Smooth muscle cell (in vitro differentiated cells): ENCODE data around the gene KHDC1L. TPM values are rescaled to one million over a fixed set of nuclear protein-coding genes. Genes with fewer than 3 reads are reported as not detected.
"Not testable (repeated sequence)": the region's sequence is repeated elsewhere in the genome, so short reads cannot be mapped to it uniquely, and the experiment has no call there.

Experiments
- DNase-seq: peaks from one replicate; lab custom pipeline; 2025; ENCODE audit not compliant: unreplicated experiment; lab: John Stamatoyannopoulos, UW
- H2AFZ ChIP-seq: fragments of 200-600 bp; sonication (generic); 2 replicates; pipeline ENCODE4 v1.6.0; 2016; ENCODE audit warnings: antibody characterized with exemption, low read depth, mild to moderate bottlenecking
- H3F3A ChIP-seq: fragments of 200-600 bp; sonication (generic); 2 replicates; pipeline ENCODE4 v1.6.0; 2017; ENCODE audit warnings: antibody characterized with exemption, low read depth
- H3K27ac ChIP-seq: fragments of 200-600 bp; sonication (generic); 2 replicates; pipeline ENCODE4 v1.5.1; 2016; ENCODE audit warnings: low read depth, mild to moderate bottlenecking
- H3K27me3 ChIP-seq: fragments of 200-600 bp; sonication (generic); 2 replicates; pipeline ENCODE4 v1.6.1; 2016; ENCODE audit warnings: low read depth, mild to moderate bottlenecking
- H3K36me3 ChIP-seq: fragments of 200-600 bp; sonication (generic); 2 replicates; pipeline ENCODE4 v1.5.1; 2016; ENCODE audit warnings: low read depth
- H3K4me1 ChIP-seq: fragments of 200-600 bp; sonication (generic); 2 replicates; pipeline ENCODE4 v1.5.1; 2016; ENCODE audit warnings: low read depth
- H3K4me2 ChIP-seq: fragments of 200-600 bp; sonication (generic); 2 replicates; pipeline ENCODE4 v1.6.0; 2016; ENCODE audit warnings: mild to moderate bottlenecking
- H3K4me3 ChIP-seq: fragments of 200-600 bp; sonication (generic); 2 replicates; pipeline ENCODE4 v1.5.1; 2016; ENCODE audit warnings: mild to moderate bottlenecking
- H3K79me2 ChIP-seq: fragments of 200-600 bp; sonication (generic); 2 replicates; pipeline ENCODE4 v1.6.0; 2016; ENCODE audit warnings: low read depth, mild to moderate bottlenecking
- H3K9ac ChIP-seq: fragments of 200-600 bp; sonication (generic); 2 replicates; pipeline ENCODE4 v1.6.0; 2016; ENCODE audit warnings: low read depth
- H3K9me3 ChIP-seq: fragments of 200-600 bp; sonication (generic); replicated peaks from 2 replicates; pipeline ENCODE4 v1.5.1; 2016; ENCODE audit warnings: low read depth
- H4K20me1 ChIP-seq: fragments of 200-600 bp; sonication (generic); 2 replicates; pipeline ENCODE4 v1.6.0; 2016; ENCODE audit warnings: low read depth
- CTCF ChIP-seq: fragments of 200-600 bp; sonication (generic); IDR thresholded peaks from 2 replicates; pipeline ENCODE4 v1.5.1; 2017; ENCODE audit warnings: borderline replicate concordance, mild to moderate bottlenecking, antibody characterized with exemption; ENCODE audit not compliant: insufficient read depth, poor library complexity, severe bottlenecking
- WGBS: methylation state at CpG from one replicate; pipeline ENCODE4 v1.1.7; 2016; ENCODE audit warnings: low lambda C conversion rate; 5-methylcytosine and 5-hydroxymethylcytosine counted together
- polyA plus RNA-seq: library from polyadenylated mRNA; unstranded; fragments of >200 nt; fragmentation: Nextera tagmentation; extraction: Ambion mirVana; gene quantifications from 2 replicates; pipeline ENCODE4 v1.2.1, GENCODE V29; 2016
- total RNA-seq: library from RNA; depleted of rRNA; stranded (reverse); fragments of >200 nt; gene quantifications from 2 replicates; pipeline ENCODE4 v1.2.3, GENCODE V29; 2014

The KHDC1L gene
- total RNA-seq (not detected in 2 replicates), polyA plus RNA-seq (0.65 TPM in 1 of 2 replicates, not detected in the other)

- TF ChIP-seq CTCF = no peak
- Histone ChIP-seq H3K9ac (no peak within 1 kb of the TSS), H2AFZ (no peak within 1 kb of the TSS), H3F3A (no peaks in the 10 kb centered on the region), H4K20me1 (no peaks in the 10 kb centered on the region), H3K4me2 (no peak within 1 kb of the TSS), H3K9me3 (no peaks in the 10 kb centered on the region), H3K4me3 (no peak within 1 kb of the TSS), H3K27ac (no peak within 1 kb of the TSS), H3K4me1 (no peaks in the 10 kb centered on the region), H3K36me3 (no peaks in the 10 kb centered on the region), H3K79me2 (no peaks in the 10 kb centered on the region), H3K27me3 (no peaks in the 10 kb centered on the region)
- WGBS = 95% methylated on average over 4 of the region's 4 CpGs
- no peak for DNase-seq
Observed at GRCh38 chr6:73225396-73225795, at the start of gene KHDC1L. TSS of gene KHDC1L (minus strand) at chr6:73225496. CDS start at chr6:73225408, 88 bp downstream.

GRCh38 chr6:73269296-73269695 lies 44.0 kb upstream of the KHDC1L start:
- not testable (repeated sequence) for H2AFZ ChIP-seq, H3F3A ChIP-seq, H3K4me3 ChIP-seq, H3K4me2 ChIP-seq, DNase-seq, H3K79me2 ChIP-seq, H3K9me3 ChIP-seq, H3K36me3 ChIP-seq, H3K27me3 ChIP-seq, H3K9ac ChIP-seq, H4K20me1 ChIP-seq, H3K27ac ChIP-seq, H3K4me1 ChIP-seq
- 89% methylated on average over 13 of the region's 13 CpGs for WGBS

- H3K27me3 ChIP-seq, H3K27ac ChIP-seq, H4K20me1 ChIP-seq, H3K9me3 ChIP-seq, H3K4me3 ChIP-seq, H2AFZ ChIP-seq, H3K4me2 ChIP-seq, H3F3A ChIP-seq, H3K36me3 ChIP-seq, H3K9ac ChIP-seq, H3K4me1 ChIP-seq, H3K79me2 ChIP-seq, DNase-seq: not testable (repeated sequence)
- WGBS = 91% methylated on average over 18 of the region's 27 CpGs
Observed at GRCh38 chr6:73268896-73269295, 43.6 kb upstream of the KHDC1L start.

GRCh38 chr6:73264446-73264845 lies 39.1 kb upstream of the KHDC1L start:
- Histone ChIP-seq H3K27me3 (no peaks in the 10 kb centered on the region), H3K27ac (peak overlapping the region; percentile 48), H3K9me3 (no peaks in the 10 kb centered on the region), H4K20me1 (no peaks in the 10 kb centered on the region), H2AFZ (no peak overlapping the region), H3K9ac (no peak overlapping the region), H3K36me3 (no peaks in the 10 kb centered on the region), H3K79me2 (no peaks in the 10 kb centered on the region), H3F3A (no peaks in the 10 kb centered on the region), H3K4me2 (no peak overlapping the region), H3K4me3 (no peak overlapping the region), H3K4me1 (peaks cover 6% of the 10 kb centered on the region)
- no peak for TF ChIP-seq CTCF
- no peak for DNase-seq
- 82% methylated on average over 3 of the region's 3 CpGs for WGBS

- Histone ChIP-seq H3K27ac (no peak overlapping the region), H3K9me3 (no peaks in the 10 kb centered on the region), H3F3A (no peaks in the 10 kb centered on the region), H3K9ac (peak overlapping the region; percentile 61), H3K79me2 (no peaks in the 10 kb centered on the region), H2AFZ (peak overlapping the region; percentile 68), H3K4me3 (peak overlapping the region; percentile 62), H3K4me1 (peaks cover 6% of the 10 kb centered on the region), H3K4me2 (peak overlapping the region; percentile 97), H3K27me3 (no peaks in the 10 kb centered on the region), H3K36me3 (no peaks in the 10 kb centered on the region), H4K20me1 (no peaks in the 10 kb centered on the region)
- 53% methylated on average over 7 of the region's 7 CpGs for WGBS
- no peak for DNase-seq
- no peak for TF ChIP-seq CTCF
Observed at GRCh38 chr6:73263570-73263909, 38.2 kb upstream of the KHDC1L start.
